ENCODE data around the gene CAGE1. TPM values are rescaled to one million over a fixed set of nuclear protein-coding genes. Genes with fewer than 3 reads are reported as not detected.

CAGE1 gene
- total RNA-seq, 1 experiment from 2014 or later: 0.16 TPM

GRCh38 chr6:7314414-7314813 is 75.1 kb downstream of the CAGE1 start:
- Histone ChIP-seq H3K4me3 (no peak overlapping the region), H3K27me3 (no peaks in the 10 kb centered on the region), H3K9me3 (replicated peaks) (no peaks in the 10 kb centered on the region), H3K4me1 (0 out of 2 replicates have a peak, but pooled peaks cover 2% of the 10 kb centered on the region), H3K36me3 (no peaks in the 10 kb centered on the region), H3K27ac (no peak overlapping the region)
- no peak for DNase-seq

DNA sequence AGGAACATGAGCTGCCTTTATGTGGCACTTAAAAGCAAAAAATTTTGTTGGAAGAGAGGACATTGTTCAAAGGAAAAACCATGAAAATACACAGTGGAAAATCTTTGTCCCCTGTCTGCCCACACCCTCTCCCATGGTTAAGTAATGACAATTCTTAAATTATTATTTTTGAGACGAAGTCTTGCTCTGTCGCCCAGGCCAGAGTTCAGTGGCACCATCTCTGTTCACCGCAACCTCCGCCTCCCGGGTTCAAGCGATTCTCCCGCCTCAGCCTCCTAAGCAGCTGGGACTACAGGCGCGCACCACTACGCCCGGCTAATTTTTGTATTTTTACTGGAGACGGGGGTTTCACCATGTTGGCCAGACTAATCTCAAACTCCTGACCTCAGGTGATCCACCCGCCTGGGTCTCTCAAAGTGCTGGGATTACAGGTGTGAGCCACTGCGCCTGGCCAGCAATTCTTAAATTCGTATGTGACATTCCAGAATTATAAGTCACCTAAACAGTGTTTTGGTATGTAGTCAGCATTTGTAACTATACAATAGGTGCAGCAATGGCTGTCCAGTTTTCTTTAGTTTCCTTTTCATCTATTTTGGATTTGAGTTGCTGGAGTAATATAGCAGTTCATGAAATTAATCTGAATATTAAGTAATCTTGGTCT is 75.9 kb downstream of the CAGE1 start:
- peak overlapping the region; percentile 86 for H3K4me3 ChIP-seq
- 0 out of 2 replicates have a peak, but pooled peaks cover under 1% of the 10 kb centered on the region for H3K36me3 ChIP-seq

GRCh38 chr6:7312616-7313504 is 76.7 kb downstream of the CAGE1 start, which contains the start of gene SSR1:
TSS of gene SSR1 (minus strand) at chr6:7313199. CDS start at chr6:7313120, 79 bp downstream.
- H3K4me1 ChIP-seq: 0 out of 2 replicates have a peak, but pooled peaks cover 2% of the 10 kb centered on the region
- H3K4me3 ChIP-seq: peak within 1 kb of the TSS; percentile 86
- H3K9me3 ChIP-seq (replicated peaks): no peaks in the 10 kb centered on the region
- 0 out of 2 replicates have a peak, but pooled peaks cover 7% of the 10 kb centered on the region for H3K36me3 ChIP-seq
- no peaks in the 10 kb centered on the region for H3K27me3 ChIP-seq
- H3K27ac ChIP-seq: peak within 1 kb of the TSS; percentile 57
- DNase-seq: peak; percentile 92 to 93

More for the DNA sequence above, 75.9 kb downstream of the CAGE1 start:
- Histone ChIP-seq H3K27me3 (no peaks in the 10 kb centered on the region), H3K27ac (peak overlapping the region; percentile 57), H3K9me3 (replicated peaks) (no peaks in the 10 kb centered on the region), H3K4me1 (0 out of 2 replicates have a peak, but pooled peaks cover 2% of the 10 kb centered on the region)
- DNase-seq: no peak

GRCh38 chr6:7311917-7312615 is 77.5 kb downstream of the CAGE1 start:
- 0 out of 2 replicates have a peak, but pooled peaks cover 2% of the 10 kb centered on the region for H3K4me1 ChIP-seq
- H3K36me3 ChIP-seq: 0 out of 2 replicates have a peak, but pooled peaks cover 9% of the 10 kb centered on the region
- peak overlapping the region; percentile 86 for H3K4me3 ChIP-seq
- no peak for DNase-seq
- H3K27ac ChIP-seq: peak overlapping the region; percentile 57; the same call in 1 of the 2 replicates
- no peaks in the 10 kb centered on the region for H3K27me3 ChIP-seq
- no peaks in the 10 kb centered on the region for H3K9me3 ChIP-seq (replicated peaks)

- H3K9me3 ChIP-seq (replicated peaks): no peaks in the 10 kb centered on the region
- 0 out of 2 replicates have a peak, but pooled peaks cover 2% of the 10 kb centered on the region for H3K4me1 ChIP-seq
- no peak for DNase-seq
- no peak overlapping the region for H3K27ac ChIP-seq
- no peaks in the 10 kb centered on the region for H3K27me3 ChIP-seq
- H3K4me3 ChIP-seq: 0 out of 2 replicates have a peak overlapping the region, but pooled peaks have one; percentile 86
- peaks cover 9% of the 10 kb centered on the region; the same call in 1 of the 2 replicates for H3K36me3 ChIP-seq
Observed at GRCh38 chr6:7311176-7311575, 78.4 kb downstream of the CAGE1 start.

GRCh38 chr6:7309050-7309449 is 80.5 kb downstream of the CAGE1 start:
- H3K36me3 ChIP-seq: peaks cover 13% of the 10 kb centered on the region; the same call in 1 of the 2 replicates
- H3K4me3 ChIP-seq: no peak overlapping the region
- no peak overlapping the region for H3K27ac ChIP-seq
- no peaks in the 10 kb centered on the region for H3K9me3 ChIP-seq (replicated peaks)
- no peak for DNase-seq
- 0 out of 2 replicates have a peak, but pooled peaks cover 2% of the 10 kb centered on the region for H3K4me1 ChIP-seq
- H3K27me3 ChIP-seq: no peaks in the 10 kb centered on the region

DNA sequence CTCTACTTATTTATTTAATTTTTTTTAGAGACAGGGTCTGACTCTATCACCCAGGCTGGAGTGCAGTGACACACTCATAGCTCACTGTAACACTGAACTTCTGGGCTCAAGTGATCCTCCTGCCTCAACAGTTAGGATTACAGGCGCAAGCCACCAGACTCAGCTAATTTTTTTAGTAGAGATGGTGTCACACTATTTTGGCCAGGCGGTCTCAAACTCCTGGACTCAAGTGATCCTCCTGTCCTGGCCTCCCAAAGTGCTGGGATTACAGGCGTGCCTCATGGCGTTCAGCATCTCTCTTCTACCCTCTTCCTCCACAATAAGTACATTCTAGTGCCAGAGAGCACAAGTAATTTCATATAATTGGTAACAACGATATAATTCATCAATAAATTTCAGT is 82.0 kb downstream of the CAGE1 start:
- Histone ChIP-seq H3K27ac (no peak overlapping the region), H3K4me3 (no peak overlapping the region), H3K4me1 (0 out of 2 replicates have a peak, but pooled peaks cover 2% of the 10 kb centered on the region), H3K9me3 (replicated peaks) (no peaks in the 10 kb centered on the region), H3K27me3 (no peaks in the 10 kb centered on the region), H3K36me3 (peaks cover 13% of the 10 kb centered on the region; the same call in 1 of the 2 replicates)
- DNase-seq: no peak

DNA sequence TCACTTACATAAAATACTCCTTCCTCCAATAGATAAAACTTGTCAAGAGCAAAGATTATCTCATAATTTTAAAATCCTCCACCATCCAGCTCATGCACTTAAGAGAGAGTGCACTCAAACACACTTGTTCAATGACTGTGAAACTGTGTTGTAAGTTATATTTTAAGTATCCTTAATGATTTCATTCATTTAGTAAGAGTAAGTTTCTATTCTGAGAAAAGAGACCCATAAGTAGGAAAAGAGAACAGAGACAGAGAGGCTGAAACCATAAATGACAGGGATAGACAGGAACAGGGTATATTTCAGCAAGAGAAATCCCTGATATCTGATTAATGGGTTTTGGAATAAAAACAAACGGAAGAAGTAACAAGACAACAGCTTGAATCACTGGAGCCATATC is 84.7 kb downstream of the CAGE1 start:
- Histone ChIP-seq H3K4me3 (no peak overlapping the region), H3K4me1 (no peaks in the 10 kb centered on the region), H3K36me3 (peaks cover 30% of the 10 kb centered on the region; the same call in 1 of the 2 replicates), H3K27ac (no peak overlapping the region), H3K9me3 (replicated peaks) (no peaks in the 10 kb centered on the region), H3K27me3 (no peaks in the 10 kb centered on the region)
- no peak for DNase-seq

DNA sequence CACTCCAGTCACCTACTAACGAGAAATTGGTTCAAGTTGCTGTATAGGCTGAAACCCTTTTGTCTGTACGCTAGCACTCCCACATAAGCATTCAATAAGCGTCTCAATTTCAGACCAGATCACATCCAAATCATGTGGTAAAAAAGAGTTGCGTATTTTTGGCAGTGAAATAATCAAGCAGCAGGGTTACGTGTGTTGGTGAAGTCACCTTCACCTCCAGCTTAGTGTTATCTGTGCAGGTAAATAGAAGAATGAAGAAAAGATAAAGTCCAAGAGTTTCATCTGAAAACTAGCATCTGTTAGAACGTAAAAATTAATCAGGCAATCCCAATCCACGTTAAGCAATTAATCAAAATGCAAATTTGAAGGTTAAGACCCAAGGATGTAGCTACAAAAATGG is 87.8 kb downstream of the CAGE1 start:
- H3K4me1 ChIP-seq: no peaks in the 10 kb centered on the region
- H3K27me3 ChIP-seq: no peaks in the 10 kb centered on the region
- no peak overlapping the region for H3K4me3 ChIP-seq
- H3K9me3 ChIP-seq (replicated peaks): no peaks in the 10 kb centered on the region
- no peak overlapping the region for H3K27ac ChIP-seq
- peaks cover 37% of the 10 kb centered on the region; the same call in 1 of the 2 replicates for H3K36me3 ChIP-seq
- no peak for DNase-seq

- H3K27me3 ChIP-seq: no peaks in the 10 kb centered on the region
- no peaks in the 10 kb centered on the region for H3K9me3 ChIP-seq (replicated peaks)
- no peak overlapping the region for H3K4me3 ChIP-seq
- no peak overlapping the region for H3K27ac ChIP-seq
- DNase-seq: no peak
- H3K4me1 ChIP-seq: no peaks in the 10 kb centered on the region
- H3K36me3 ChIP-seq: peaks cover 40% of the 10 kb centered on the region; the same call in 1 of the 2 replicates
Observed at GRCh38 chr6:7300926-7301325, 88.6 kb downstream of the CAGE1 start.

GRCh38 chr6:7298113-7298512 is 91.4 kb downstream of the CAGE1 start:
- H3K27me3 ChIP-seq: no peaks in the 10 kb centered on the region
- H3K9me3 ChIP-seq (replicated peaks): no peaks in the 10 kb centered on the region
- H3K27ac ChIP-seq: no peak overlapping the region
- H3K4me1 ChIP-seq: no peaks in the 10 kb centered on the region
- H3K36me3 ChIP-seq: peaks cover 44% of the 10 kb centered on the region; the same call in 1 of the 2 replicates
- H3K4me3 ChIP-seq: no peak overlapping the region
- no peak for DNase-seq

- no peak overlapping the region for H3K4me3 ChIP-seq
- no peaks in the 10 kb centered on the region for H3K27me3 ChIP-seq
- H3K9me3 ChIP-seq (replicated peaks): no peaks in the 10 kb centered on the region
- H3K27ac ChIP-seq: no peak overlapping the region
- no peaks in the 10 kb centered on the region for H3K4me1 ChIP-seq
- DNase-seq: no peak
- H3K36me3 ChIP-seq: peaks cover 41% of the 10 kb centered on the region; the same call in 1 of the 2 replicates
Observed at GRCh38 chr6:7296602-7297001, 92.9 kb downstream of the CAGE1 start.

DNA sequence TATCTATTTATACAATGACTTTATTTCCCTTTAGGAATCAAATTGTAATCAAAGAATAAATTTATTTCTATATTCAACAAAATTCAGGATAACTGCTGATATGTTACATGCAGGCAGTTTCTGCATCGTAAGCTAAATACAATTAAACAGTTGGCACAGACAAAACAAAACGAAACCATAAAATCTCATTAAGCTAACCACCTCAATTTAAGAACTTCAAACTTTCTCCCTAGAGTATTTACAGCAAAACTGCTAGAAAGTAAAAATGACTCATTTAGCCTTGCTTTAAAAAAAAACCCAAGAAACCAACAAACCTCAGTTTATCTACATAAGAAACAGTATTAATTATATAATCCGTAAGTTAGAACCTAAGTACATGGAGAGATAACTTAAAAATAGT is 93.6 kb downstream of the CAGE1 start:
- DNase-seq: no peak
- Histone ChIP-seq H3K4me1 (no peaks in the 10 kb centered on the region), H3K4me3 (no peak overlapping the region), H3K36me3 (peaks cover 34% of the 10 kb centered on the region; the same call in 1 of the 2 replicates), H3K9me3 (replicated peaks) (no peaks in the 10 kb centered on the region), H3K27me3 (no peaks in the 10 kb centered on the region), H3K27ac (no peak overlapping the region)

- Histone ChIP-seq H3K27ac (no peak overlapping the region), H3K9me3 (replicated peaks) (no peaks in the 10 kb centered on the region), H3K36me3 (peaks cover 15% of the 10 kb centered on the region), H3K4me1 (no peaks in the 10 kb centered on the region), H3K4me3 (no peak overlapping the region), H3K27me3 (no peaks in the 10 kb centered on the region)
- no peak for DNase-seq
Observed at GRCh38 chr6:7292596-7293255, 96.8 kb downstream of the CAGE1 start.

Measured in SJCRH30 (cell line).